Type B pancreatic cell (in vitro differentiated cells): ENCODE data around the gene MAPK13. TPM values are rescaled to one million over a fixed set of nuclear protein-coding genes. Genes with fewer than 3 reads are reported as not detected.
"Not testable (repeated sequence)": the region's sequence is repeated elsewhere in the genome, so short reads cannot be mapped to it uniquely, and the experiment has no call there.

Experiments used
- DNase-seq: peaks from one replicate; pipeline ENCODE4 v3.0.0; 2021; ENCODE audit warnings: mixed read lengths; ENCODE audit not compliant: unreplicated experiment; ENCODE audit errors: extremely low spot score
- H3K27ac Mint-ChIP-seq: 2 replicates; pipeline ENCODE4 v1.8.0; 2021; ENCODE audit warnings: mild to moderate bottlenecking, mixed read lengths
- H3K27me3 Mint-ChIP-seq: 2 replicates; pipeline ENCODE4 v1.8.0; 2021; ENCODE audit warnings: mixed read lengths
- H3K36me3 Mint-ChIP-seq: 2 replicates; pipeline ENCODE4 v1.8.0; 2021; ENCODE audit warnings: mixed read lengths
- H3K4me1 Mint-ChIP-seq: one replicate; pipeline ENCODE4 v1.8.0; 2021; ENCODE audit warnings: mixed read lengths; ENCODE audit not compliant: unreplicated experiment
- H3K4me3 Mint-ChIP-seq: 2 replicates; pipeline ENCODE4 v1.8.0; 2021; ENCODE audit warnings: mild to moderate bottlenecking, mixed read lengths
- H3K9me3 Mint-ChIP-seq: 2 replicates; pipeline ENCODE4 v1.8.0; 2021; ENCODE audit warnings: mixed read lengths
- total RNA-seq: library from RNA; stranded (reverse); gene quantifications from 2 replicates; pipeline ENCODE4 v1.2.1, GENCODE V29; 2021; ENCODE audit warnings: low replicate concordance
- TF ChIP-seq, protein P1 (sequence below): fragments of 200-600 bp; sonication (generic); conservative IDR thresholded peaks from 2 replicates; pipeline ENCODE4 v1.5.0; 2021; ENCODE audit warnings: antibody characterized with exemption, mild to moderate bottlenecking

MAPK13 gene
- total RNA-seq, 1 donor from 2014 or later = 29.4 TPM

DNA sequence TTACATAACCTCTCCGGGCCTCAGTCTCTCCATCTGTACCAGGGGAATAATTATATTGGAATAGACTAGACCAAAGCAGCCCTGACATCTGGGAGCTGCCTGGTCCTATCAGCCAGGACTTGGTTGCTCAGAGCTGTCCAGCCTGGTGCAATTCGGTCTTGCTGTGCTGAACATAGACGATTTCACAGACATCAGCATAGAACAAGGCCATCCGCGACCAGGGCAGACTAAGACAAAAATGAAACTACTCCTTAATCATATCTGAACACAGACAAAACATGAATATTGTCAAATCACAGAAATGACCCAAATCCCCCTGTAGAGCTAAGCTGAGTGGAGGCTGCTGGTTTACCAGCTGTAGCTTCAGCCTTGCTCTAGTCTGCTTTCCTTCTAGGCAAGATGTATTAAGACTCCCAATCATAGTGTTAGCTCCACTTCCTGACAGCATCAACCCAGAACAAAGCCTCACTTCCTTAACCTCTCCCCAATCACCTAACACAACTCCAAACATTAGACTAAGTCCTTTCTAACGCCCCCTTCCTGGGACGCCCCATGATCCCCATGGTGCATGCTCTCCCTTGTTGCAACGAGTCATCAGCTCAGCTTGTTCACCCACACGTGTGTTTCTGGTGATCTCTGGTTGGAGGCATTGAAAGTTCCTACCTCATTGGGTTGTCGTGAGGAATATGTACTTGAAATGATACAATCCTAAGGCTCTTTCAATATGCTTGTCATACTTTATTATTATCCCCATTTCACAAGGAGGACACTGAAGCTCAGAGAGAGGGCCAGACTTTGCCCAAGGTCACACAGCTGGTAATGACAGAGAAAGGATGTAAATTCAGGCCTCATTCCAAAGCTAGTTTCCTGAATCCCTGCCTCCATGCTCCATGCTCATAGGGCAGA is 3.5 kb upstream of the MAPK13 start:
- H3K4me3 Mint-ChIP-seq = no peak overlapping the region
- TF ChIP-seq, protein P1, sequence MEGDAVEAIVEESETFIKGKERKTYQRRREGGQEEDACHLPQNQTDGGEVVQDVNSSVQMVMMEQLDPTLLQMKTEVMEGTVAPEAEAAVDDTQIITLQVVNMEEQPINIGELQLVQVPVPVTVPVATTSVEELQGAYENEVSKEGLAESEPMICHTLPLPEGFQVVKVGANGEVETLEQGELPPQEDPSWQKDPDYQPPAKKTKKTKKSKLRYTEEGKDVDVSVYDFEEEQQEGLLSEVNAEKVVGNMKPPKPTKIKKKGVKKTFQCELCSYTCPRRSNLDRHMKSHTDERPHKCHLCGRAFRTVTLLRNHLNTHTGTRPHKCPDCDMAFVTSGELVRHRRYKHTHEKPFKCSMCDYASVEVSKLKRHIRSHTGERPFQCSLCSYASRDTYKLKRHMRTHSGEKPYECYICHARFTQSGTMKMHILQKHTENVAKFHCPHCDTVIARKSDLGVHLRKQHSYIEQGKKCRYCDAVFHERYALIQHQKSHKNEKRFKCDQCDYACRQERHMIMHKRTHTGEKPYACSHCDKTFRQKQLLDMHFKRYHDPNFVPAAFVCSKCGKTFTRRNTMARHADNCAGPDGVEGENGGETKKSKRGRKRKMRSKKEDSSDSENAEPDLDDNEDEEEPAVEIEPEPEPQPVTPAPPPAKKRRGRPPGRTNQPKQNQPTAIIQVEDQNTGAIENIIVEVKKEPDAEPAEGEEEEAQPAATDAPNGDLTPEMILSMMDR = no peak
- H3K27me3 Mint-ChIP-seq = peaks cover 12% of the 10 kb centered on the region
- peaks cover 14% of the 10 kb centered on the region for H3K4me1 Mint-ChIP-seq
- H3K27ac Mint-ChIP-seq = peak overlapping the region; percentile 8
- no peaks in the 10 kb centered on the region for H3K9me3 Mint-ChIP-seq
- H3K36me3 Mint-ChIP-seq = no peaks in the 10 kb centered on the region
- DNase-seq = no peak

GRCh38 chr6:36127462-36128016 is 2.8 kb upstream of the MAPK13 start:
- Mint-ChIP-seq H3K36me3 (no peaks in the 10 kb centered on the region), H3K27ac (no peak overlapping the region), H3K4me1 (peaks cover 22% of the 10 kb centered on the region), H3K27me3 (peaks cover 12% of the 10 kb centered on the region), H3K9me3 (no peaks in the 10 kb centered on the region), H3K4me3 (no peak overlapping the region)
- TF ChIP-seq, protein P1 = no peak
- DNase-seq = no peak

DNA sequence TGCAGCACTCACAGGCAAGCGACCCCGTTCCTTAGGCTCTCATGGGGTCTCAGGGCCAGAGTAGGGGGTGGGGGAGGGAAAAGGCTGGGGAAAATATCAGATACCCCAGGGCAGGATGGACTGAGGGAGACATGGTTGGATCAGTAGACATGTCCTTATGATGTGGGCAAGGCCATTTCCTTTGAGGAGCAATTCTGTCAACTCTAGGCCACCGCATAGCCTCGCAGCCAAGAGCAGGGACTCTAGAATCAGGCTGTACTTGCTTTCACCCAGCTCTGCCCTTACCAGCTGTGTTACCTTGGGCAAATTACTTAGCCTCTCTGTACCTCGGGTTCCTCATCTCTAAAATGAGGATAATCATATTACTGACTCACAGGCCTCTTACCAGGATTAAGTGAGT is 2.2 kb upstream of the MAPK13 start:
- peaks cover 12% of the 10 kb centered on the region for H3K27me3 Mint-ChIP-seq
- no peaks in the 10 kb centered on the region for H3K9me3 Mint-ChIP-seq
- H3K4me1 Mint-ChIP-seq = peaks cover 27% of the 10 kb centered on the region
- no peaks in the 10 kb centered on the region for H3K36me3 Mint-ChIP-seq
- TF ChIP-seq, protein P1 = no peak
- no peak overlapping the region for H3K4me3 Mint-ChIP-seq
- H3K27ac Mint-ChIP-seq = no peak overlapping the region
- DNase-seq = no peak

- H3K27me3 Mint-ChIP-seq = peaks cover 12% of the 10 kb centered on the region
- H3K27ac Mint-ChIP-seq = no peak overlapping the region
- no peak for DNase-seq
- H3K36me3 Mint-ChIP-seq = peaks cover 4% of the 10 kb centered on the region
- no peaks in the 10 kb centered on the region for H3K9me3 Mint-ChIP-seq
- H3K4me1 Mint-ChIP-seq = peaks cover 29% of the 10 kb centered on the region
- peak overlapping the region; percentile 31 for H3K4me3 Mint-ChIP-seq
- TF ChIP-seq, protein P1 = no peak
Measured at GRCh38 chr6:36128793-36129192, 1.5 kb upstream of the MAPK13 start.

DNA sequence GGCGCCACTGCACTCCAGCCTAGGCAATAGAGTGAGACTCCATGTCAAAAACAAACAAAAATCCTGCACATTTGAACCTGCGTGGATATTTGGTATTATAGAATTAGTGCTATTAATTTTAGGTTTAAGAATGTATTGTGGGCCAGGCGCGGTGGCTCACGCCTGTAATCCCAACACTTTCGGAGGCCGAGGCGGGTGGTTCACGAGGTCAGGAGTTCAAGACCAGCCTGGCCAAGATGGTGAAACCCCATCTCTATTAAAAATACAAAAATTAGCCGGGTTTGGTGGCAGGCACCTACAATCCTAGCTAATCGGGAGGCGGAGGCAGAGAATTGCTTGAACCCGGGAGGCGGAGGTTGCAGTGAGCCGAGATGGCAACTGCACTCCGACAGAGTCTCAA is 979 bp upstream of the MAPK13 start:
- peak overlapping the region; percentile 81 for H3K4me3 Mint-ChIP-seq
- H3K27ac Mint-ChIP-seq, DNase-seq, H3K9me3 Mint-ChIP-seq, H3K36me3 Mint-ChIP-seq: not testable (repeated sequence)
- H3K4me1 Mint-ChIP-seq = peaks cover 31% of the 10 kb centered on the region
- H3K27me3 Mint-ChIP-seq = peaks cover 12% of the 10 kb centered on the region
